OCI-LY7 (cell line): ENCODE measurements around the gene NDUFAF7.

Experiments used
- EZH2phosphoT487 ChIP-seq: fragments of 200-600 bp; sonication (generic); IDR thresholded peaks from 2 replicates; pipeline ENCODE4 v1.6.1; 2018; ENCODE audit warnings: low read depth, borderline replicate concordance, mild to moderate bottlenecking, mixed run types, antibody characterized with exemption, low read length, moderate library complexity, mixed read lengths
- TF ChIP-seq, protein P1 (sequence below): fragments of 200-600 bp; sonication (generic); conservative IDR thresholded peaks from 2 replicates; pipeline ENCODE4 v1.5.1; 2014; ENCODE audit warnings: mild to moderate bottlenecking, antibody characterized with exemption, low read length, moderate library complexity, mixed read lengths

DNA sequence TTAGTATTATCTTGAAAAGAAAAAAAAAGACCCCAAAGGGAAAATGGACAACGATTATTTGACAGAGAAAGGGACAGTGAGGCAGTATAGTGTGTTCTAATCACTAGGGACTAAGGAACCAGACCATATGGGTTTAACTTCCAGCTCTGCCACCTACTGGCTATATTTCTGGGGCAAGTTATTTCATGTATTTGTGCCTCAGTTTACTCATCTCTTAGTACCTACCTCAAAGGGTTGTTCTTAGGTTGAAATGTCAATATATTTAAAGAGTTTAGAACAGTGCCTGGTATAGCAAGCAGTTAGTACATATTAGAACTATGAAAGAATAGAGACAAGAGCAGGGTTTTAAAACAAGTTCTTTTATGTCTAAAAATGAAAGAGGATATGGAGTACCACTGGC, 50.5 kb downstream of the NDUFAF7 start:
- TF ChIP-seq, protein P1, sequence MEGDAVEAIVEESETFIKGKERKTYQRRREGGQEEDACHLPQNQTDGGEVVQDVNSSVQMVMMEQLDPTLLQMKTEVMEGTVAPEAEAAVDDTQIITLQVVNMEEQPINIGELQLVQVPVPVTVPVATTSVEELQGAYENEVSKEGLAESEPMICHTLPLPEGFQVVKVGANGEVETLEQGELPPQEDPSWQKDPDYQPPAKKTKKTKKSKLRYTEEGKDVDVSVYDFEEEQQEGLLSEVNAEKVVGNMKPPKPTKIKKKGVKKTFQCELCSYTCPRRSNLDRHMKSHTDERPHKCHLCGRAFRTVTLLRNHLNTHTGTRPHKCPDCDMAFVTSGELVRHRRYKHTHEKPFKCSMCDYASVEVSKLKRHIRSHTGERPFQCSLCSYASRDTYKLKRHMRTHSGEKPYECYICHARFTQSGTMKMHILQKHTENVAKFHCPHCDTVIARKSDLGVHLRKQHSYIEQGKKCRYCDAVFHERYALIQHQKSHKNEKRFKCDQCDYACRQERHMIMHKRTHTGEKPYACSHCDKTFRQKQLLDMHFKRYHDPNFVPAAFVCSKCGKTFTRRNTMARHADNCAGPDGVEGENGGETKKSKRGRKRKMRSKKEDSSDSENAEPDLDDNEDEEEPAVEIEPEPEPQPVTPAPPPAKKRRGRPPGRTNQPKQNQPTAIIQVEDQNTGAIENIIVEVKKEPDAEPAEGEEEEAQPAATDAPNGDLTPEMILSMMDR: peak; percentile 66
- TF ChIP-seq EZH2phosphoT487: no peak
